Measurements from ENCODE around the gene FHIP2A.
A peak's percentile ranks its signal among the peaks of the same experiment; 100 is the strongest.
"Not testable (repeated sequence)": the region's sequence is repeated elsewhere in the genome, so short reads cannot be mapped to it uniquely, and the experiment has no call there.

Gene FHIP2A, protein sequence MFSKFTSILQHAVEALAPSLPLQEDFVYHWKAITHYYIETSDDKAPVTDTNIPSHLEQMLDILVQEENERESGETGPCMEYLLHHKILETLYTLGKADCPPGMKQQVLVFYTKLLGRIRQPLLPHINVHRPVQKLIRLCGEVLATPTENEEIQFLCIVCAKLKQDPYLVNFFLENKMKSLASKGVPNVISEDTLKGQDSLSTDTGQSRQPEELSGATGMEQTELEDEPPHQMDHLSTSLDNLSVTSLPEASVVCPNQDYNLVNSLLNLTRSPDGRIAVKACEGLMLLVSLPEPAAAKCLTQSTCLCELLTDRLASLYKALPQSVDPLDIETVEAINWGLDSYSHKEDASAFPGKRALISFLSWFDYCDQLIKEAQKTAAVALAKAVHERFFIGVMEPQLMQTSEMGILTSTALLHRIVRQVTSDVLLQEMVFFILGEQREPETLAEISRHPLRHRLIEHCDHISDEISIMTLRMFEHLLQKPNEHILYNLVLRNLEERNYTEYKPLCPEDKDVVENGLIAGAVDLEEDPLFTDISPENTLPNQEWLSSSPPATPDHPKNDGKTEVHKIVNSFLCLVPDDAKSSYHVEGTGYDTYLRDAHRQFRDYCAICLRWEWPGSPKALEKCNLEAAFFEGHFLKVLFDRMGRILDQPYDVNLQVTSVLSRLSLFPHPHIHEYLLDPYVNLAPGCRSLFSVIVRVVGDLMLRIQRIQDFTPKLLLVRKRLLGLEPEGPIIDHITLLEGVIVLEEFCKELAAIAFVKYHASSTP

DNA sequence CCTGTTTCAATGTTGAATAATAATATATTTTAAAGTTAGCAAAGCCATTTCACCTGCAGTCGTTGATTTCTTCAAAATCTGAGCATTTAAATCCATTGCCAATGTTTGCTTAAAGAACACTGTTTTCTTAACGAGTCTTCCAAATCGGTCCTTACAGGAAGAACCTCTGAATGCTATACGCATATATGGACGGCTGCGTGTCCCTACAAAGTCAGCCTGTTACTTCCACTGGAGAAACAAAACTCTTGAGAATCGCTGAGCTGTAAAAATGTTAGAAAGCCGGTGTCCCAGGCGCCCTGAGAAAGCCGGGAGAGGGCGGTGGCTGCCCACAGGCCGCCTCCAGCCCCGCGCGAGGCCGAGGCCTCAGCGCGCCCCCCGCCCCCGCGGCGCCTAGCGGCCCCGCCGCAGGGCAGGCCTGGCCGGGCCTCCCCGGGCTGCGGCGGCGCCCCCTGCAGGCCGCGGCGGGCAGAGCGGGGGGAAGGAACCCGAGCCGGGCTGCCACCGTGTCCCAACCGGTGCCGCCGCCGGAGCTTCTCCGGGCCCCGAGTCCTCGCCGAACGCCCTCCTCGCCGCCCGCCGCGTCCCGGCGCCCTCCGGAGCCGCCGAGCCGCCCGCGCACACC is at the start of gene FHIP2A:
Gene FHIP2A (plus strand): TSS at position 488 of the 622 bp plus-strand sequence. CDS start 299 bp downstream, outside the sequence.
- peak within 1 kb of the TSS; percentile 72 for H3K4me3 ChIP-seq (ENCODE audit: low read depth, low read length)
- H3K9me3 ChIP-seq (ENCODE audit: control insufficient read depth, insufficient read depth, low read length) = no peaks in the 10 kb centered on the region
- peak within 1 kb of the TSS; percentile 79 for H3K9ac ChIP-seq (ENCODE audit: low read depth, low read length)
- H3K4me1 ChIP-seq (ENCODE audit: control insufficient read depth, insufficient read depth, low read length) = no peaks in the 10 kb centered on the region
- H3K27me3 ChIP-seq (ENCODE audit: control insufficient read depth, insufficient read depth, low read length) = no peaks in the 10 kb centered on the region
- H3K36me3 ChIP-seq (ENCODE audit: control insufficient read depth, insufficient read depth, low read length) = no peaks in the 10 kb centered on the region

DNA sequence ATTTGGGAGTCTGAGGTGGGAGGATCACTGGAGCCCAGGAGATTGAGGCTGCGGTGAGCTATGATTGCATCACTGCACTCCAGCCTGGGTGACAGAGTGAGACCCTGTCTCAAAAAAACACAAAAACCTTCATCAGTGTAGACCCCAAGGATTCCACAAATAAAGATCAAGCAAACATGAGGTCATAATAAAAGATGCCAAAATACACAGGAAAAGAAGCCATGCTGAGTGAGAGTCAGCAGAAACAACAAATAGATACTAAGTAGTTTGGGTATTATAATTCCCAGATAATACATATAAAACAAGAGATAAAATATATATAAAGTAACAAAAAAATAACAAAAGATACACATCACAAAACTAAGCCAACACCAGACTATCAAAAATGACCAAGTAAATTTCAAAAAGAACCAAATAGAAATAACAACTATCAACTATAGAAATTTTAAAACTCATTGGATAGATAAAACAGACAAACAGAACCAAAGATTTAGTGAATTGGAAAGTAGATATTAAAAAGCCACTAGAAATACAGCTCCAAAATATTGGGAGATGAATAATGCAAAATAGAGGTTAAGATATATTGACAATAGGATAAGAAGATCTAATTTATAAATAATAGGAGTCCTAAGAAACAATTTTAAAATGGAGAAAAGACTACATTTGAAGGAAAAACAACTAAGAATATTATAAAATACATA is 48.9 kb upstream of the FHIP2A start:
- H3K9me3 ChIP-seq (ENCODE audit: control insufficient read depth, insufficient read depth, low read length) = no peaks in the 10 kb centered on the region
- no peaks in the 10 kb centered on the region for H3K36me3 ChIP-seq (ENCODE audit: control insufficient read depth, insufficient read depth, low read length)
- H3K9ac ChIP-seq (ENCODE audit: low read depth, low read length) = no peak overlapping the region
- no peak overlapping the region for H3K4me3 ChIP-seq (ENCODE audit: low read depth, low read length)
- peaks cover 11% of the 10 kb centered on the region for H3K27me3 ChIP-seq (ENCODE audit: control insufficient read depth, insufficient read depth, low read length)
- no peaks in the 10 kb centered on the region for H3K4me1 ChIP-seq (ENCODE audit: control insufficient read depth, insufficient read depth, low read length)

DNA sequence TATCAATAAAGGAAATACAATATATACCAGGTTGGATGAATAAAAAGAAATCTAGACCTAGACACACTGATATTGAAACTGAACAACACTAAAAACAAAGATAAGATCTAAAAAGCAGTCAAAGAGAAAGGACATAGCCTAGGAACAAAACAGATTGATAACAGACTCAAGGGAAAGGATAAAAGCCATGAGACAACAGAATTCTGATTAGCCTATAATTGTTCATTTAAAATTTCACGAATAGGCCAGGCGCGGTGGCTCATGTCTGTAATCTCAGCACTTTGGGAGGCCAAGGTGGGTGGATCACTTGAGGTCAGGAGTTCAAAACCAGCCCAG is 48.4 kb upstream of the FHIP2A start:
- Histone ChIP-seq H3K9ac (ENCODE audit: low read depth, low read length) (no peak overlapping the region), H3K4me1 (ENCODE audit: control insufficient read depth, insufficient read depth, low read length) (no peaks in the 10 kb centered on the region), H3K27me3 (ENCODE audit: control insufficient read depth, insufficient read depth, low read length) (peaks cover 11% of the 10 kb centered on the region), H3K4me3 (ENCODE audit: low read depth, low read length) (no peak overlapping the region), H3K9me3 (ENCODE audit: control insufficient read depth, insufficient read depth, low read length) (no peaks in the 10 kb centered on the region), H3K36me3 (ENCODE audit: control insufficient read depth, insufficient read depth, low read length) (no peaks in the 10 kb centered on the region)

DNA sequence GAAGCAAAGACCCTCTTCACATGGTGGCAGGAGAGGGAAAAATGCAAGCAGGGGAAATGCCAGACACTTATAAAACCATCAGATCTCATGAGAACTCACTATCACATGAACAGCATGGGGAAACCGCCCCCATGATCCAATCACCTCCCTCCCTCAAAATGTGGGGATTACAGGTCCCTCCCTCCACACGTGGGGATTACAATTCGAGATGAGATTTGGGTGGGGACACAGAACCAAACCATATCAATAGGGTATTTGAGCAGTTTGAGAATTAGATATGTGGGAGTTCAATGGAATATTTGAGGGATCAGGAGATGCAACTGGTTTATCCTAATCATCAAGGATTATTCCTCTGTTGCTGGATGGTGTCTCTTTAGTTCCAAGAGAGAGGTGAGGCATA is 46.5 kb upstream of the FHIP2A start:
- not testable (repeated sequence) for H3K27me3 ChIP-seq (ENCODE audit: control insufficient read depth, insufficient read depth, low read length); H3K9me3 ChIP-seq (ENCODE audit: control insufficient read depth, insufficient read depth, low read length); H3K9ac ChIP-seq (ENCODE audit: low read depth, low read length); H3K4me1 ChIP-seq (ENCODE audit: control insufficient read depth, insufficient read depth, low read length); H3K36me3 ChIP-seq (ENCODE audit: control insufficient read depth, insufficient read depth, low read length); H3K4me3 ChIP-seq (ENCODE audit: low read depth, low read length)

DNA sequence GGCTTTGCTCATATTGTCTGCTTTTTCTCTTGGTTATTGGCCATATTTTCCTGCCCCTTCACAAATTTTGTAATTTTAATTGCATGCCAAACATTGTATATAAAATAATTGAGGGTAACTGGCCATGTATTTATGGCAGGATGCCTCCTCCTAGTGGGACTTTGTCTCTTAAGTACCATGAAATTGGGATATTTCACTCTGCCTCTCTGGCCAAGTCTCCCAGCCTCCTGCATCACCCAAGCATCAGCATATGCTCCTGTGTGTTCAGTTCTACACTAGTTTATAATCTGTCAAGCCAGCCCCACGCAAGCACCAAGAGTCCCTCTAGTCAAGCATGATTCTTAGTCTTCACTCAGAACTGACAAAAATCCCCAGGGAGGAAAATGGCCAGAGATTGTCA is 44.2 kb upstream of the FHIP2A start:
- Histone ChIP-seq H3K36me3 (ENCODE audit: control insufficient read depth, insufficient read depth, low read length) (no peaks in the 10 kb centered on the region), H3K27me3 (ENCODE audit: control insufficient read depth, insufficient read depth, low read length) (no peaks in the 10 kb centered on the region), H3K4me3 (ENCODE audit: low read depth, low read length) (no peak overlapping the region), H3K4me1 (ENCODE audit: control insufficient read depth, insufficient read depth, low read length) (peaks cover 4% of the 10 kb centered on the region), H3K9ac (ENCODE audit: low read depth, low read length) (no peak overlapping the region), H3K9me3 (ENCODE audit: control insufficient read depth, insufficient read depth, low read length) (no peaks in the 10 kb centered on the region)

DNA sequence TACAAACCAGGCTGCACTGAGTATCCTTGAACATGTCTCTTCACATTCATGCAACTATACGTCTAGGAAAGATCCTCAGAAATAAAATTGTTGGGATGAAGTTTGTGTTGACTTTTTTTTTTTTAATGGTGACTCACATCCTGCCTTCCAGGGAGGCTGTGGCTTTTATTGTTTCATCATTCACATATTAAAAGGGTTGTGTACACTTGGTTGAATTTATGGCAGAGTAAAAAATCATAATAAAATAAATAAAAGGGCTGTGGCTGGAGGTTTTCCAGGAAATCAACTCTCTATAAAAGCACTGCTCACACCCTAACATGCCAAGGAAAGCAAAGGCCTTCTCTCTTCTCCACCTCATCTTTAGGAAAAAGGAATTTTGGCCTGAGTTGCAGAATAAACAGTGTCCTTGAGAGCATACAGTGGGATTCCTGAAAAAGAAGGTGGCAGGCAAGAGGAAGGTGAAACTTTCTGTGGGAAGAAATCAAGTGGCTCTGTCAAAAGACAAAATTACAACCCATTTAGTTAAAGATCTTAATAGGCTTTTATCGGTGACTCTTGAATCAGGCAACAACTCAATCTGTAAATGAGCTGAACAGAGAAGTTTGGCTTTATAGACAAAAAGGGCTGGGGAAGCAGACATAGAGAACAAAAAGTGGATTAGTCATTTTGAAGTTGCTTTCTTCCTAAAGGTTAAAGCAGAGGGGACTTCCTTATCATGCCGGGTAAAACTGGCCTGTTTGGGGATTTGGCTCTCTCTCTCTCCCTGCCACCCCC is 41.6 kb upstream of the FHIP2A start:
- no peak overlapping the region for H3K9ac ChIP-seq (ENCODE audit: low read depth, low read length)
- H3K4me1 ChIP-seq (ENCODE audit: control insufficient read depth, insufficient read depth, low read length) = peaks cover 4% of the 10 kb centered on the region
- H3K9me3 ChIP-seq (ENCODE audit: control insufficient read depth, insufficient read depth, low read length) = no peaks in the 10 kb centered on the region
- no peaks in the 10 kb centered on the region for H3K36me3 ChIP-seq (ENCODE audit: control insufficient read depth, insufficient read depth, low read length)
- H3K27me3 ChIP-seq (ENCODE audit: control insufficient read depth, insufficient read depth, low read length) = no peaks in the 10 kb centered on the region
- no peak overlapping the region for H3K4me3 ChIP-seq (ENCODE audit: low read depth, low read length)

DNA sequence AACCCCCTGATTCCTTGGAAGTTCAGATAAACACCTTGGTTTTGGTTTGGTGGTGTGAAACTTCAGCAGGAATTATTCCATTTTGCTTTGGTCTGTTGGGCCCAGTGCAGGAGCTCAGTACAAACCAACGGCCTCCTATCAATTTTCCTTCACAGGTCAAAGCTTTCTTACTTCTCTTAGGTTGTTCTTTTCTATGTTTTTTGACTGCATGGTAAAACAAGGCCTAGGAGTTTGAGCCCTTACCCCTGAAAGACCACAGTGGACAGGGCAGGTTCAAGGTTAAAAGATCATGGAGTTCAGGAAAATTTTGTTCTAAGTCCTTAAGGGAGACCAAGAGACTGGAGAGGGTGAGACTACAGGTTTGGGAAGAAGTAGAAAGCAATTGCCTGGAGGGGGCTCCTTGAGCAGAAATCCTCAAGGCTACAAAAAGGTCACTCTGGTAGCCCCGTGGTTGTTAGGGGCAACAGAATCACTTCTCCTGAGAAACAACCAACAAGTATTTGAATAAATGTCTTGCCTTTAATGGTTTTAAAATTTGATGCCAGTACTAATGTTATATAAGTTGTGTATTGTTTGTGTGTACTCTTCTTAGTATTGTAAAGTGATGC is 40.9 kb upstream of the FHIP2A start:
- Histone ChIP-seq H3K27me3 (ENCODE audit: control insufficient read depth, insufficient read depth, low read length) (no peaks in the 10 kb centered on the region), H3K9me3 (ENCODE audit: control insufficient read depth, insufficient read depth, low read length) (no peaks in the 10 kb centered on the region), H3K4me1 (ENCODE audit: control insufficient read depth, insufficient read depth, low read length) (peaks cover 4% of the 10 kb centered on the region), H3K36me3 (ENCODE audit: control insufficient read depth, insufficient read depth, low read length) (no peaks in the 10 kb centered on the region), H3K4me3 (ENCODE audit: low read depth, low read length) (no peak overlapping the region), H3K9ac (ENCODE audit: low read depth, low read length) (no peak overlapping the region)

DNA sequence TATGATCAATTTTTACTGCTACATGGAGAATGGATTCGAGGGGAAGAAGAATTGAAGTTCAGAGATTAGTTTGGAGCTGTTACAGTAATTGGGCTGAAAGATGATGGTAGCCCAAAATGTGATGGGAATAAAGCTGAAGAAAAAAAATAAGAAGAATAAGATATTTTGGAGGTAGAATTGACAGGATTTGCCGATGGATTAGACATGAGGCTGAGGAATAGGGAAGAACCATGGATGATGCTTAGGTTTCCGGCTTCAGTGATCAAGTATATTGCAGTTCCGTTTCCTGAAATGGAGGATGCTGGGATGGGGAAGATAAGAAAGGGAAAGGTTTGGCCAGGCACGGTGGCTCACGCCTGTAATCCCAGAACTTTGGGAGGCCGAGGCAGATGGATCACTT is 38.9 kb upstream of the FHIP2A start:
- no peaks in the 10 kb centered on the region for H3K27me3 ChIP-seq (ENCODE audit: control insufficient read depth, insufficient read depth, low read length)
- H3K36me3 ChIP-seq (ENCODE audit: control insufficient read depth, insufficient read depth, low read length) = no peaks in the 10 kb centered on the region
- H3K9me3 ChIP-seq (ENCODE audit: control insufficient read depth, insufficient read depth, low read length) = no peaks in the 10 kb centered on the region
- no peak overlapping the region for H3K4me3 ChIP-seq (ENCODE audit: low read depth, low read length)
- no peak overlapping the region for H3K9ac ChIP-seq (ENCODE audit: low read depth, low read length)
- peaks cover 4% of the 10 kb centered on the region for H3K4me1 ChIP-seq (ENCODE audit: control insufficient read depth, insufficient read depth, low read length)

DNA sequence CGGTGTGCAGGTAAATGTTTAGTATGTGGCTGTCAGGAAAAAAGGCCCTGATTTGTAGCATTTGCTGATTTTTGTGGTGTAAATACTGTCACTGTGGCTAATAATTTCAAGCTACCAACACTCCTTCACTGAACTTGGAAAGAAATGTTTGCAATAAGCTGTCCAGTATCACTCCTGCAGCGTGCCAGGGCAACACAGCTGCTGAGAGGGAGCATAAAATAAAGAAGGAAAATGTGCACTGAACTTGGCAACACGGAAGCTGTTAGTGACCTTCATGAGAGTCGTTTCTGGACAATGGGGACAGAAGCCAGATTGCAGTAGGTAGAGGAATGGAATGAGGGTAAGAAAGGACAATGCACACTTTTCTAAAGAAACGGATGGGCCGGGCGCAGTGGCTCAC is 37.9 kb upstream of the FHIP2A start:
- Histone ChIP-seq H3K9ac (ENCODE audit: low read depth, low read length) (no peak overlapping the region), H3K4me1 (ENCODE audit: control insufficient read depth, insufficient read depth, low read length) (peaks cover 4% of the 10 kb centered on the region), H3K27me3 (ENCODE audit: control insufficient read depth, insufficient read depth, low read length) (no peaks in the 10 kb centered on the region), H3K4me3 (ENCODE audit: low read depth, low read length) (no peak overlapping the region), H3K9me3 (ENCODE audit: control insufficient read depth, insufficient read depth, low read length) (no peaks in the 10 kb centered on the region), H3K36me3 (ENCODE audit: control insufficient read depth, insufficient read depth, low read length) (no peaks in the 10 kb centered on the region)

DNA sequence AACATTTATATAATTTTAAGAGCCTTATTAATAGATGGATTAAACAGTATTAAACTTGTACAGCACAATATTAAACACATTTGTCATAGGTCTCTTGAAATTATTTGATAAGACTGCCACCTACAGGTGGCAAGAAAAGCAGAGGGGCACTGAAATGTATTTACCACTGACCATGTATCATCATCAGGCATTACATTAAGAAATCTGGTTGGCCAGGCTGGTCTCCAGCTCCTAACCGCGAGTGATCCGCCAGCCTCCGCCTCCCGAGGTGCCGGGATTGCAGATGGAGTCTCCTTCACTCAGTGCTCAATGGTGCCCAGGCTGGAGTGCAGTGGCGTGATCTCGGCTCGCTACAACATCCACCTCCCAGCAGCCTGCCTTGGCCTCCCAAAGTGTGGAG is 35.1 kb upstream of the FHIP2A start:
- H3K4me3 ChIP-seq (ENCODE audit: low read depth, low read length); H3K4me1 ChIP-seq (ENCODE audit: control insufficient read depth, insufficient read depth, low read length); H3K9ac ChIP-seq (ENCODE audit: low read depth, low read length); H3K27me3 ChIP-seq (ENCODE audit: control insufficient read depth, insufficient read depth, low read length); H3K36me3 ChIP-seq (ENCODE audit: control insufficient read depth, insufficient read depth, low read length); H3K9me3 ChIP-seq (ENCODE audit: control insufficient read depth, insufficient read depth, low read length): not testable (repeated sequence)

DNA sequence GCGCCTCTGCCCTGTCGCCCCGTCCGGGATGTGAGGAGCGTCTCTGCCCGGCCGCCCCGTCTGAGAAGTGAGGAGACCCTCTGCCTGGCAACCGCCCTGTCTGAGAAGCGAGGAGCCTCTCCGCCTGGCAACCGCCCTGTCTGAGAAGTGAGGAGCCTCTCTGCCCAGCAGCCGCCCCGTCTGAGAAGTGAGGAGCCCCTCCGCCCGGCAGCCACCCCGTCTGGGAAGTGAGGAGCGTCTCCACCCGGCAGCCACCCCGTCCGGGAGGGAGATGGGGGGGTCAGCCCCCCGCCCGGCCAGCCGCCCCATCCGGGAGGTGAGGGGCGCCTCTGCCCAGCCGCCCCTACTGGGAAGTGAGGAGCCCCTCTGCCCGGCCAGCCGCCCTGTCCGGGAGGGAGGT is 34.4 kb upstream of the FHIP2A start:
- not testable (repeated sequence) for H3K36me3 ChIP-seq (ENCODE audit: control insufficient read depth, insufficient read depth, low read length); H3K9ac ChIP-seq (ENCODE audit: low read depth, low read length); H3K4me3 ChIP-seq (ENCODE audit: low read depth, low read length); H3K27me3 ChIP-seq (ENCODE audit: control insufficient read depth, insufficient read depth, low read length); H3K9me3 ChIP-seq (ENCODE audit: control insufficient read depth, insufficient read depth, low read length); H3K4me1 ChIP-seq (ENCODE audit: control insufficient read depth, insufficient read depth, low read length)

Data from iPS-15b (cell line).